Left lung (tissue), 14 donors: ENCODE results near the gene RAD9A. TPM values are rescaled to one million over a fixed set of nuclear protein-coding genes. Genes with fewer than 3 reads are reported as not detected.

Experiments used
- ATAC-seq: fragments of 200-7000 bp; cut with Tn5 transposase; one replicate; pipeline ENCODE4 v1.9.1; 2020; ENCODE audit warnings: moderate library complexity
- DNase-seq, 4 donors: peaks; one replicate each; pipeline ENCODE4 v3.0.0-alpha.2; 2013 to 2020
- H3K27ac ChIP-seq, 2 donors: fragments of 200-600 bp; sonication (generic) in 1 of 2; one replicate each; pipeline versions ENCODE4 v1.5.0 to v1.8.0; 2020 to 2021
- H3K27me3 ChIP-seq, 2 donors: fragments of 200-600 bp; sonication (generic) in 1 of 2; one replicate each; pipeline versions ENCODE4 v1.5.0 to v1.8.0; 2020 to 2021
- H3K36me3 ChIP-seq, 2 donors: fragments of 200-600 bp; sonication (generic) in 1 of 2; one replicate each; pipeline versions ENCODE4 v1.5.0 to v1.8.0; 2020 to 2021
- H3K4me1 ChIP-seq, 2 donors: fragments of 200-600 bp; one replicate each; pipeline ENCODE4 v1.8.0; 2021
- H3K4me3 ChIP-seq, 2 donors: fragments of 200-600 bp; sonication (generic) in 1 of 2; one replicate each; pipeline versions ENCODE4 v1.5.0 to v1.8.0; 2020 to 2021; ENCODE audit warnings: mild to moderate bottlenecking in 1 of 2
- H3K9me3 ChIP-seq, 2 donors: fragments of 200-600 bp; sonication (generic) in 1 of 2; one replicate each; pipeline versions ENCODE4 v1.5.0 to v1.8.0; 2020 to 2021
- CTCF ChIP-seq, 2 donors: fragments of 200-600 bp; sonication (generic) in 1 of 2; IDR thresholded peaks; one replicate each; pipeline versions ENCODE4 v1.5.0 to v1.8.0; 2021; ENCODE audit warnings: antibody characterized with exemption in 2 of 2
- intact Hi-C, 2 donors: fragments of 100-400 bp; cut with DNase I; formaldehyde crosslinking; loops; one replicate each; pipeline versions ENCODE4 v1.11.2 to v1.14.2; 2022
- long read RNA-seq, 12 donors: library from polyadenylated mRNA in 2 of 12; unstranded in 2 of 12; transcript quantifications; one replicate each; pipeline ENCODE4 v2.0.0 and lab custom pipeline, GENCODE V29; 2019 to 2026
- polyA plus RNA-seq, 6 donors: library from polyadenylated mRNA; unstranded; fragments of 120-200 nt; gene quantifications; one replicate each; pipeline ENCODE4 v1.2.1, GENCODE V29; 2013; ENCODE audit not compliant: insufficient read length in 6 of 6
- total RNA-seq, 2 donors: library from RNA; stranded (reverse); fragmentation: NEBNext Ultra II Directional; extraction: Animal tissue kit (Norgen Biotek cat#: 25700); gene quantifications; one replicate each; pipeline ENCODE4 v1.2.1, GENCODE V29; 2021
- donor health status: DM: no; HTN: yes; CAD: no.
- donor health status: DM: no; HTN: no; CAD: no.

The RAD9A gene
- 10 to 100 TPM; 18.4 to 21.5 TPM for total RNA-seq
- polyA plus RNA-seq = 10 to 100 TPM; 22.9 to 31.3 (median 24.5) TPM
- long read RNA-seq, donor 1, partial matches to known transcripts = 191 of 384 reads
- long read RNA-seq, donor 1, other reads (novel, unspliced or antisense) = 188 of 384 reads
- long read RNA-seq, donor 2, partial matches to known transcripts = 187 of 193 reads
- long read RNA-seq, donor 2, other reads (novel, unspliced or antisense) = 5 of 193 reads
- long read RNA-seq, donor 3, partial matches to known transcripts = 145 of 180 reads
- long read RNA-seq, donor 3, other reads (novel, unspliced or antisense) = 32 of 180 reads
- long read RNA-seq, donor 4, partial matches to known transcripts = 1 of 6 reads
- long read RNA-seq, donor 4, other reads (novel, unspliced or antisense) = 5 of 6 reads
- long read RNA-seq, donor 5, partial matches to known transcripts = 193 of 240 reads
- long read RNA-seq, donor 5, other reads (novel, unspliced or antisense) = 47 of 240 reads
- long read RNA-seq, donor 6, partial matches to known transcripts = 129 of 161 reads
- long read RNA-seq, donor 6, other reads (novel, unspliced or antisense) = 29 of 161 reads
- long read RNA-seq, donor 7, partial matches to known transcripts = 77 of 78 reads
- long read RNA-seq, donor 7, other reads (novel, unspliced or antisense) = 0 of 78 reads
- long read RNA-seq, donor 8, partial matches to known transcripts = 162 of 164 reads
- long read RNA-seq, donor 8, other reads (novel, unspliced or antisense) = 0 of 164 reads
- long read RNA-seq, donor 9 = 0 reads
- long read RNA-seq, donor 10, partial matches to known transcripts = 0 of 2 reads
- long read RNA-seq, donor 10, other reads (novel, unspliced or antisense) = 2 of 2 reads
- long read RNA-seq, donor 11, partial matches to known transcripts = 45 of 99 reads
- long read RNA-seq, donor 11, other reads (novel, unspliced or antisense) = 53 of 99 reads
- long read RNA-seq, donor 12, partial matches to known transcripts = 20 of 52 reads
- long read RNA-seq, donor 12, other reads (novel, unspliced or antisense) = 32 of 52 reads

DNA sequence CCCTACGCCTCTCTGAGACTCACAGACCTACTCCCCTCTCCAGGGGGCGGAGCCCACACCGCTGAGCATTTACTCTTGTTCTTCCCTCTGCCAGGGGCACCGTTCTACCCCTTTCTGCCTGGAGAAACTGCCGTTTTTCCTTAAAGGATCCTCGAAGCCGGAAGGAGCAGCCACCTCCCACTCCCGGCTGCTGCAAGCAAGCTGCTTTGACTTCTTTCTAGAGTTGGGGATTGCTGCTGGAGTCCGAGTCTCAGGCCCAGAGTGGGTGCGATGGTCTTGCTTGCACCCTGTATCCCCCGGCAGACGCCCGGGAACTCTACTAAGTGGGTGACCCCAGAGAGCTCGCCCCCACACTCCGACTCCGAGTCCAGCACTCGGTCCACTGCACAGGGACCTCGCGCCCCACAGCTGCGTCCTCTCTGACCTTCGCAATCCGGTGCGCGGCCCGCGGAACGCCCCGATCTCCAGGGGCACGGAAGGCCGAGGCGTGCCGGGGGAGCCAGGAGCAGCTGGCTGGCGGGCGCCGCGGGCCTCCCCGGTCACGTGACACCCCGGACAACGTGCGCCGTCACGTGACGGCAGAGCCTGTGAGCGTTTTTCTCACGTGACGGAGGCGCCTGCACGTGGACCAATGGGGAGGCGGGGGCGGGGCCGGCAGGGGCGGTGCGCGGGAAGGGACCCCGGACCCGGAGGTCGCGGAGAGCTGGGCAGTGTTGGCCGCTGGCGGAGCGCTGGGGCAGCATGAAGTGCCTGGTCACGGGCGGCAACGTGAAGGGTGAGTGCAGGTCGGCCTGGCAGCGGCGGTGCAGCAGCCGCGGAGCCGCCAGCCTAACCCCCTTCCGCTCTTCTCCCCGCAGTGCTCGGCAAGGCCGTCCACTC lies at the start of gene RAD9A:
TSS of gene RAD9A (plus strand) at position 683 of the 879 bp plus-strand sequence. CDS start at position 742, 59 bp downstream.
- Histone ChIP-seq H3K9me3 (no peaks in the 10 kb centered on the region), H3K4me3 (peak within 1 kb of the TSS; percentile 81 to 89), H3K27me3 (no peaks in the 10 kb centered on the region), H3K27ac (peak within 1 kb of the TSS; percentile 49 to 85), H3K4me1 (peaks cover 5 to 26% of the 10 kb centered on the region in 2 donors), H3K36me3 (peaks cover 0 to 31% of the 10 kb centered on the region in 2 donors)
- peak; percentile 91 for ATAC-seq
- peak; percentile 92 to 98 (median 96) for DNase-seq
- TF ChIP-seq CTCF (IDR thresholded peaks at IDR 0.05) = no peak
- intact Hi-C loops = loop anchor here in 1 of 2 donors (5.0 kb wide), 1 partner anchor 116 kb away; the partner anchor contains the start of genes CDK2AP2 and PITPNM1

- no peak overlapping the region for H3K27ac ChIP-seq
- ATAC-seq = no peak
Observed at GRCh38 chr11:67344264-67344663, 47.5 kb upstream of the RAD9A start.

DNA sequence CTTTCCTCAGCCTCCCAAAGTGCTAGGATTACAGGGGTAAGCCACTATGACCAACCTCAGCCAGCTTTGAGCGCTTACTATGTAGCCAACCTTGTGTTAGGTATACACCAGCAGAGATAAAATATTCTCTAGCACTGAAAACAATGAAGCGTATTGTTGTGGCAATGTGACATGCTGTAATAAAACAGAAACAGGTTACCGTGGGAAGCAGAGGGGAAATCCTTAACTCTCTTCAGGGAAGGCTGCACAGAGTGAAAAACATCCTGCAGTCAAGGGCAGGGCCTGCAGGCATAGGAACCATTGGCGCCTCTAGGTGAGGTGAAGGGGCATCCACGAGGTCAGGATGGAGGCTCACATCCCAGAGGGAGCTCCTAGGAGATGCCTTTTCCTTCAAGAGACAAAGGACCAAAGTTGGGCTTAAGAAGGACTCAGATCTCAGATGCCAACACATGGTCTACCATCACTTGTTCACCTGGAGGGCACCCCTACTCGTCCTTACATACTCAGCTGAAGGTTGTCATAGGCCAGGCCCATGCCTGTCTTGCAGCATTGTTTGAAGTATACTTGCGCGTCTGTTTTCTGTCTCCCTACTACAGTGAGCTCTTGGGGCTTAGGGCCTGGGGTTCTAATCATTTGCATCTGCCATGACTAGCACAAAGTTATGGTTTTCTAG lies 46.4 kb upstream of the RAD9A start:
- peak overlapping the region; percentile 59 to 66 for H3K27ac ChIP-seq
- no peaks in the 10 kb centered on the region for H3K36me3 ChIP-seq
- H3K27me3 ChIP-seq = no peaks in the 10 kb centered on the region
- peaks cover 7 to 10% of the 10 kb centered on the region in 2 donors for H3K4me1 ChIP-seq
- intact Hi-C loops = no loop called here
- H3K9me3 ChIP-seq = no peaks in the 10 kb centered on the region
- ATAC-seq (peak; percentile 39), DNase-seq (no peak)
- no peak for TF ChIP-seq CTCF (IDR thresholded peaks at IDR 0.05)
- H3K4me3 ChIP-seq = no peak overlapping the region

More at GRCh38 chr11:67344264-67344663, 47.5 kb upstream of the RAD9A start:
- Histone ChIP-seq H3K27me3 (no peaks in the 10 kb centered on the region), H3K9me3 (no peaks in the 10 kb centered on the region), H3K36me3 (no peaks in the 10 kb centered on the region), H3K4me3 (no peak overlapping the region), H3K4me1 (peaks cover 7 to 10% of the 10 kb centered on the region in 2 donors)
- TF ChIP-seq CTCF (IDR thresholded peaks at IDR 0.05) = no peak
- intact Hi-C loops = no loop called here
- DNase-seq = no peak
